GM12878 (cell line): ENCODE data around the gene SLIT1. TPM values are rescaled to one million over a fixed set of nuclear protein-coding genes. Genes with fewer than 3 reads are reported as not detected.
"Not testable (repeated sequence)": the region's sequence is repeated elsewhere in the genome, so short reads cannot be mapped to it uniquely, and the experiment has no call there.

Source experiments
- ATAC-seq: fragments of 200-7000 bp; cut with Tn5 transposase; 3 replicates; pipeline ENCODE4 v1.9.1; 2020; ENCODE audit warnings: mild to moderate bottlenecking, moderate library complexity
- BruUV-seq: library from RNA; stranded (reverse); fragments of 400-500 nt; replicated peaks from 2 replicates; lab custom pipeline; 2021; lab: Mats Ljungman, UMichigan
- CTCF ChIA-PET: fragments of 300-600 bp; sonication (Branson Sonifier 250); formaldehyde crosslinking; extraction: SDS; loops from one replicate; lab custom pipeline; 2021; ENCODE audit warnings: inconsistent platforms; lab: Yijun Ruan, JAX
- POLR2A ChIA-PET: fragments of 350-600 bp; formaldehyde crosslinking; extraction: SDS; loops from one replicate; lab custom pipeline; 2021; ENCODE audit warnings: inconsistent platforms; lab: Charles Lee
- RAD21 ChIA-PET: fragments of 300-600 bp; sonication (Branson Sonifier 250); formaldehyde crosslinking; loops from one replicate; lab custom pipeline; 2023; ENCODE audit warnings: antibody characterized with exemption; ENCODE audit not compliant: unreplicated experiment; lab: Charles Lee
- SMC1A ChIA-PET: fragments of 300-600 bp; sonication (Branson Sonifier 250); formaldehyde crosslinking; loops from one replicate; lab custom pipeline; 2023; ENCODE audit not compliant: unreplicated experiment, uncharacterized antibody; lab: Charles Lee
- DNase-seq: peaks from one replicate; pipeline ENCODE4 v3.0.0-alpha.2; 2011; ENCODE audit warnings: low read depth, low spot score
- FAIRE-seq: peaks from 3 replicates; lab custom pipeline; 2011; peaks lifted over from hg19 to GRCh38; lab: Jason Lieb, UNC
- H2AFZ ChIP-seq: 2 replicates; pipeline ENCODE4 v1.6.0; 2011; ENCODE audit warnings: low read depth, low read length, control low read depth; ENCODE audit not compliant: control insufficient read depth
- H3K27ac ChIP-seq: 2 replicates; pipeline ENCODE4 v1.5.1; 2011; ENCODE audit warnings: control low read depth; ENCODE audit not compliant: control insufficient read depth, insufficient read depth
- H3K27me3 ChIP-seq, 2 experiments: replicated peaks in 1 of 2; 2 replicates each; pipeline versions ENCODE4 v1.6.0 to v1.6.1; 2011; ENCODE audit warnings: low read length in 1 of 2; ENCODE audit not compliant: control insufficient read depth in 2 of 2, insufficient read depth in 2 of 2
- H3K36me3 ChIP-seq, 2 experiments: 2 replicates each; pipeline ENCODE4 v1.5.1; 2011; ENCODE audit warnings: low read length in 1 of 2; ENCODE audit not compliant: control insufficient read depth in 2 of 2, insufficient read depth in 2 of 2
- H3K4me1 ChIP-seq: 2 replicates; pipeline ENCODE4 v1.6.1; 2011; ENCODE audit warnings: mild to moderate bottlenecking, low read length, moderate library complexity, mixed read lengths; ENCODE audit not compliant: control insufficient read depth, insufficient read depth
- H3K4me2 ChIP-seq: 2 replicates; pipeline ENCODE4 v1.6.0; 2011; ENCODE audit warnings: control low read depth; ENCODE audit not compliant: control insufficient read depth, insufficient read depth
- H3K4me3 ChIP-seq: fragments of 200-600 bp; sonication (generic); 2 replicates; pipeline ENCODE4 v1.5.1; 2016
- H3K79me2 ChIP-seq: 2 replicates; pipeline ENCODE4 v1.6.0; 2011; ENCODE audit warnings: low read length; ENCODE audit not compliant: control insufficient read depth, insufficient read depth
- H3K9ac ChIP-seq: 2 replicates; pipeline ENCODE4 v1.8.0; 2011; ENCODE audit warnings: low read length, control low read depth, mixed read lengths; ENCODE audit not compliant: control insufficient read depth, insufficient read depth
- H3K9me3 ChIP-seq: replicated peaks from 3 replicates; pipeline ENCODE4 v1.5.1; 2011; ENCODE audit warnings: mild to moderate bottlenecking, low read length; ENCODE audit not compliant: control insufficient read depth, insufficient read depth
- H4K20me1 ChIP-seq: 2 replicates; pipeline ENCODE4 v1.6.0; 2011; ENCODE audit not compliant: control insufficient read depth, insufficient read depth
- BCL11A ChIP-seq: IDR thresholded peaks from 2 replicates; pipeline ENCODE4 v1.6.1; 2011; ENCODE audit warnings: low read depth, low read length
- BHLHE40 ChIP-seq, 2 experiments: fragments of 450-650 bp in 1 of 2; IDR thresholded peaks; 2 replicates each; pipeline ENCODE4 v1.6.1; 2011 to 2017; ENCODE audit warnings: low read depth in 2 of 2, borderline replicate concordance in 1 of 2, improper control_type of control experiment in 1 of 2, low read length in 1 of 2, mild to moderate bottlenecking in 1 of 2
- CHD4 ChIP-seq: fragments of 200-600 bp; sonication (generic); IDR thresholded peaks from 2 replicates; pipeline ENCODE4 v1.6.1; 2016; ENCODE audit warnings: mild to moderate bottlenecking
- CREB1 ChIP-seq: IDR thresholded peaks from 2 replicates; pipeline ENCODE4 v1.6.1; 2012; ENCODE audit warnings: low read depth, mild to moderate bottlenecking, inconsistent platforms
- DPF2 ChIP-seq: fragments of 450-650 bp; IDR thresholded peaks from 2 replicates; pipeline ENCODE4 v1.6.1; 2017; ENCODE audit warnings: mild to moderate bottlenecking
- IKZF2 ChIP-seq, 2 experiments: fragments of 450-650 bp; IDR thresholded peaks; 2 replicates each; pipeline ENCODE4 v1.6.1; 2017; ENCODE audit warnings: mild to moderate bottlenecking in 2 of 2, moderate library complexity in 2 of 2
- JUND ChIP-seq: IDR thresholded peaks from 2 replicates; pipeline ENCODE4 v1.6.1; 2012; ENCODE audit warnings: low read depth, mild to moderate bottlenecking, low read length, improper control_type of control experiment, moderate library complexity
- NR2C1 ChIP-seq: fragments of 450-650 bp; IDR thresholded peaks from 2 replicates; pipeline ENCODE4 v1.6.1; 2017; ENCODE audit warnings: antibody characterized with exemption, mild to moderate bottlenecking, moderate library complexity
- POLR2A ChIP-seq: IDR thresholded peaks from 2 replicates; pipeline ENCODE4 v1.6.1; 2011; ENCODE audit warnings: low read depth, mild to moderate bottlenecking, low read length
- RAD21 ChIP-seq: IDR thresholded peaks from 2 replicates; pipeline ENCODE4 v1.6.1; 2011; ENCODE audit warnings: mild to moderate bottlenecking, low read depth, low read length, moderate library complexity; ENCODE audit not compliant: insufficient read depth
- SMAD1 ChIP-seq: fragments of 450-650 bp; IDR thresholded peaks from 2 replicates; pipeline ENCODE4 v1.6.1; 2018; ENCODE audit warnings: mild to moderate bottlenecking, low read depth; ENCODE audit not compliant: partially characterized antibody
- STAT1 ChIP-seq: fragments of 450-650 bp; conservative IDR thresholded peaks from 2 replicates; pipeline ENCODE4 v1.6.1; 2014; ENCODE audit warnings: antibody characterized with exemption, mild to moderate bottlenecking
- USF1 ChIP-seq: IDR thresholded peaks from 2 replicates; pipeline ENCODE4 v1.6.1; 2011; ENCODE audit warnings: borderline replicate concordance, low read depth, mild to moderate bottlenecking, moderate library complexity, mixed read lengths, low read length; ENCODE audit not compliant: insufficient read depth; ENCODE audit errors: extremely low read length
- ZNF207 ChIP-seq: fragments of 450-650 bp; IDR thresholded peaks from 2 replicates; pipeline ENCODE4 v1.6.1; 2014; ENCODE audit warnings: antibody characterized with exemption, mild to moderate bottlenecking, borderline replicate concordance
- ZSCAN29 ChIP-seq: fragments of 450-650 bp; IDR thresholded peaks from 2 replicates; pipeline ENCODE4 v1.6.1; 2017; ENCODE audit warnings: mild to moderate bottlenecking, moderate library complexity
- WGBS: methylation state at CpG from one replicate; pipeline ENCODE4 v1.1.6; 2016; ENCODE audit warnings: low lambda C conversion rate; ENCODE audit not compliant: insufficient replicate concordance, insufficient coverage; ENCODE audit errors: missing lambda C conversion rate; 5-methylcytosine and 5-hydroxymethylcytosine counted together
- in situ Hi-C: fragments of 300-500 bp; cut with MboI; formaldehyde crosslinking; loops from 9 replicates; pipeline ENCODE4 v1.14.3; 2018; ENCODE audit warnings: mixed read lengths
- intact Hi-C: fragments of 100-400 bp; cut with micrococcal nuclease; formaldehyde crosslinking; loops from one replicate; pipeline ENCODE4 v1.14.2; 2022; ENCODE audit not compliant: unreplicated experiment
- polyA plus RNA-seq, 11 experiments: library from polyadenylated mRNA; depleted of rRNA in 4 of 11; unstranded in 6 of 11; stranded (reverse) in 5 of 11; fragments of >200 nt; fragmentation: Nextera tagmentation in 4 of 11; fragmentation: Illumina TruSeq in 1 of 11; extraction: Ambion mirVana in 4 of 11; extraction: Trizol in 1 of 11; gene quantifications; 1 replicate in 1 of 11; 2 replicates in 10 of 11; pipeline versions ENCODE4 v1.2.1 to v1.2.3, GENCODE V29; 2011 to 2016; ENCODE audit warnings: inconsistent platforms in 2 of 11, missing spikeins in 2 of 11, low read depth in 1 of 11
- total RNA-seq, 4 experiments: library from RNA; depleted of rRNA in 3 of 4; stranded (reverse); fragments of >200 nt in 3 of 4; fragmentation: Illumina TruSeq in 1 of 4; extraction: Trizol in 1 of 4; gene quantifications; 2 replicates each; pipeline versions ENCODE4 v1.2.1 to v1.2.3, GENCODE V29; 2013 to 2021
- TF ChIP-seq, protein P1 (sequence below): IDR thresholded peaks from 2 replicates; pipeline ENCODE4 v1.6.1; 2011; ENCODE audit warnings: mild to moderate bottlenecking, low read depth, low read length, moderate library complexity; ENCODE audit not compliant: insufficient replicate concordance

SLIT1 gene
- total and polyA plus RNA-seq, 10 of the 15 experiments (the other 5 are each of a cell fraction or from before 2014, with no cell fraction given), result 0.04 to 0.19 (median 0.06) TPM; not detected in 4

- no peak for FAIRE-seq
Measured at GRCh38 chr10:97083228-97083829, 102.4 kb downstream of the SLIT1 start.

DNA sequence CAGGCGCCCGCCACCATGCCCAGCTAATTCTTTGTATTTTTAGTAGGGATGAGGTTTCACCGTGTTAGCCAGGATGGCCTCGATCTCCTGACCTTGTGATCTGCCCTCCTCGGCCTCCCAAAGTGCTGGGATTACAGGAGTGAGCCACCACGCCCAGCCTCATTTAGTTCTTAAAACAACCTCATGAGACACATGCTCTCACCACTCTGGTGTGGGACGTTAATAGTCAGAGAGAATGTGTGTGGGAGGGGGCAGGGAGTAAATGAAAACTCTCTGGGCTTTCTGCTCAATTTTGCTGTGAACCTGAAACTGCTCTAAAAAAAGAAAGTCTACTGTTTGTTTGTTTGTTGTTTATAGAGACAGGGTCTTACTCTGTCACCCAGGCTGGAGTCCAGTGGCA lies 103.2 kb downstream of the SLIT1 start:
- H3K27me3 ChIP-seq, in situ Hi-C loops, H3K4me1 ChIP-seq, H3K9ac ChIP-seq, BruUV-seq, FAIRE-seq, H3K4me3 ChIP-seq, H3K4me2 ChIP-seq, H3K9me3 ChIP-seq, H4K20me1 ChIP-seq, H2AFZ ChIP-seq, H3K36me3 ChIP-seq, intact Hi-C loops, DNase-seq, ATAC-seq, POLR2A ChIA-PET, H3K79me2 ChIP-seq, H3K27ac ChIP-seq: not testable (repeated sequence)
- ChIA-PET CTCF (interaction anchor here (0.6 to 19.9 kb wide), 15 partner anchors 9 to 147 kb away, joined by 3 to 651 read pairs (median 5); no protein-coding TSS in a partner anchor), SMC1A (interaction anchor here (0.8 to 3.5 kb wide), 5 partner anchors 10 to 128 kb away, joined by 3 to 18 read pairs (median 7); no protein-coding TSS in a partner anchor), RAD21 (interaction anchor here (1.3 to 2.2 kb wide), 4 partner anchors 10 to 128 kb away, joined by 7 to 13 read pairs (median 9); no protein-coding TSS in a partner anchor)
- 32% methylated on average over 7 of the region's 7 CpGs for WGBS

More at GRCh38 chr10:97083228-97083829, 102.4 kb downstream of the SLIT1 start:
- Histone ChIP-seq H3K4me1 (no peaks in the 10 kb centered on the region), H3K9ac (no peak overlapping the region), H3K4me3 (no peak overlapping the region), H3K36me3 (no peaks in the 10 kb centered on the region), H3K9me3 (no peaks in the 10 kb centered on the region), H3K79me2 (no peaks in the 10 kb centered on the region), H2AFZ (no peak overlapping the region), H3K4me2 (no peak overlapping the region), H4K20me1 (no peaks in the 10 kb centered on the region), H3K27me3 (no peaks in the 10 kb centered on the region; a peak in 1 of 4 replicates), H3K27ac (no peak overlapping the region)
- ChIA-PET POLR2A (no interaction called here), RAD21 (no interaction called here), SMC1A (interaction anchor here (1.7 to 3.5 kb wide), 2 partner anchors 10 to 127 kb away, joined by 5 to 18 read pairs; no protein-coding TSS in a partner anchor), CTCF (interaction anchor here (0.6 to 19.9 kb wide), 5 partner anchors 11 to 121 kb away, joined by 3 to 651 read pairs (median 8); no protein-coding TSS in a partner anchor)
- intact Hi-C loops, result no loop called here
- TF ChIP-seq JUND (no peak), DPF2 (no peak), NR2C1 (no peak), POLR2A (no peak), IKZF2 (IDR thresholded peaks at IDR 0.05) (no peak), BHLHE40 (IDR thresholded peaks at IDR 0.05; ENCODE audit: borderline replicate concordance in 1 of 2, low read depth in 2 of 2, low read length in 1 of 2) (no peak), SMAD1 (no peak), CREB1 (no peak), ZNF207 (no peak), CHD4 (no peak), RAD21 (no peak), ZSCAN29 (no peak), BCL11A (no peak), USF1 (no peak), STAT1 (no peak)
- TF ChIP-seq, protein P1, sequence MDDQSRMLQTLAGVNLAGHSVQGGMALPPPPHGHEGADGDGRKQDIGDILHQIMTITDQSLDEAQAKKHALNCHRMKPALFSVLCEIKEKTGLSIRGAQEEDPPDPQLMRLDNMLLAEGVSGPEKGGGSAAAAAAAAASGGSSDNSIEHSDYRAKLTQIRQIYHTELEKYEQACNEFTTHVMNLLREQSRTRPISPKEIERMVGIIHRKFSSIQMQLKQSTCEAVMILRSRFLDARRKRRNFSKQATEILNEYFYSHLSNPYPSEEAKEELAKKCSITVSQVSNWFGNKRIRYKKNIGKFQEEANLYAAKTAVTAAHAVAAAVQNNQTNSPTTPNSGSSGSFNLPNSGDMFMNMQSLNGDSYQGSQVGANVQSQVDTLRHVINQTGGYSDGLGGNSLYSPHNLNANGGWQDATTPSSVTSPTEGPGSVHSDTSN, result no peak
- BruUV-seq, result no TSS peak
- DNase-seq, result no peak
- ATAC-seq, result no peak
- 55% methylated on average over 9 of the region's 9 CpGs for WGBS
- in situ Hi-C loops, result no loop called here
